Effector CD4-positive, alpha-beta T cell (primary cell): ENCODE measurements around the gene PLEKHM1.
A peak's percentile ranks its signal among the peaks of the same experiment; 100 is the strongest.

ENCODE experiments used
- DNase-seq: peaks from one replicate; pipeline ENCODE4 v3.0.0-alpha.2; 2020

Gene PLEKHM1

GRCh38 chr17:45425125-45425983 lies 65.2 kb downstream of the PLEKHM1 start:
- DNase-seq = no peak

GRCh38 chr17:45424769-45425124 lies 65.8 kb downstream of the PLEKHM1 start:
- no peak for DNase-seq

GRCh38 chr17:45423975-45424335 lies 66.6 kb downstream of the PLEKHM1 start:
- DNase-seq = no peak

- no peak for DNase-seq
These were observed 67.1 kb downstream of the PLEKHM1 start for GRCh38 chr17:45423304-45423974.

GRCh38 chr17:45414990-45415881 lies 75.3 kb downstream of the PLEKHM1 start:
- no peak for DNase-seq

- DNase-seq = no peak
These were observed 77.0 kb downstream of the PLEKHM1 start for GRCh38 chr17:45413498-45413923.

- no peak for DNase-seq
These were observed 79.0 kb downstream of the PLEKHM1 start for GRCh38 chr17:45411348-45412105.

- peak; percentile 43 for DNase-seq
These were observed 80.1 kb downstream of the PLEKHM1 start for GRCh38 chr17:45410144-45411091.

GRCh38 chr17:45409659-45410076 lies 80.9 kb downstream of the PLEKHM1 start:
- no peak for DNase-seq

GRCh38 chr17:45408611-45409421 lies 81.7 kb downstream of the PLEKHM1 start:
- DNase-seq = no peak

GRCh38 chr17:45406107-45406506 lies 84.4 kb downstream of the PLEKHM1 start:
- DNase-seq = no peak

- no peak for DNase-seq
These were observed 85.1 kb downstream of the PLEKHM1 start for GRCh38 chr17:45405250-45406086.

- no peak for DNase-seq
These were observed 85.7 kb downstream of the PLEKHM1 start for GRCh38 chr17:45404870-45405249.

- no peak for DNase-seq
These were observed 86.5 kb downstream of the PLEKHM1 start for GRCh38 chr17:45403906-45404490.

- DNase-seq = no peak
These were observed 87.6 kb downstream of the PLEKHM1 start for GRCh38 chr17:45402916-45403315.

- DNase-seq = no peak
These were observed 91.7 kb downstream of the PLEKHM1 start for GRCh38 chr17:45398800-45399199.

- DNase-seq = no peak
These were observed 92.7 kb downstream of the PLEKHM1 start for GRCh38 chr17:45397796-45398195.

- no peak for DNase-seq
These were observed 93.9 kb downstream of the PLEKHM1 start for GRCh38 chr17:45396496-45397205.
